NCI-H1436 treated with DMSO at 0.1 percent for 48 hours (cell line): Measurements from ENCODE around the gene OR13D1.
"Not testable (repeated sequence)": the region's sequence is repeated elsewhere in the genome, so short reads cannot be mapped to it uniquely, and the experiment has no call there.

ENCODE experiments used
- DNase-seq: peaks from one replicate; lab custom pipeline; 2025; lab: John Stamatoyannopoulos, UW

OR13D1 gene

GRCh38 chr9:104694218-104694617 is at the start of gene OR13D1:
Gene OR13D1, plus strand, starts transcription at chr9:104694518. Its CDS starts 0 bp downstream, at chr9:104694518.
- no peak for DNase-seq

GRCh38 chr9:104658496-104659195 is 35.7 kb upstream of the OR13D1 start:
- no peak for DNase-seq

- DNase-seq = no peak
Measured at GRCh38 chr9:104675611-104676010, 18.7 kb upstream of the OR13D1 start.

- peak; percentile 2 for DNase-seq
Measured at GRCh38 chr9:104682642-104683041, 11.7 kb upstream of the OR13D1 start.

- DNase-seq = no peak
Measured at GRCh38 chr9:104686081-104686480, 8.2 kb upstream of the OR13D1 start.

GRCh38 chr9:104700306-104700705 is 6.0 kb downstream of the OR13D1 start:
- no peak for DNase-seq

GRCh38 chr9:104708737-104709136 is 14.4 kb downstream of the OR13D1 start:
- DNase-seq = not testable (repeated sequence)

GRCh38 chr9:104711604-104712003 is 17.3 kb downstream of the OR13D1 start:
- no peak for DNase-seq

GRCh38 chr9:104725014-104725413 is 30.7 kb downstream of the OR13D1 start:
- no peak for DNase-seq

GRCh38 chr9:104738452-104738851 is 44.1 kb downstream of the OR13D1 start:
- no peak for DNase-seq

- no peak for DNase-seq
Measured at GRCh38 chr9:104740621-104741020, 46.3 kb downstream of the OR13D1 start.

GRCh38 chr9:104743376-104743985 is 49.2 kb downstream of the OR13D1 start:
- DNase-seq = no peak
